Measurements from ENCODE around the gene VRK1.
A peak's percentile ranks its signal among the peaks of the same experiment; 100 is the strongest.

The VRK1 gene

DNA sequence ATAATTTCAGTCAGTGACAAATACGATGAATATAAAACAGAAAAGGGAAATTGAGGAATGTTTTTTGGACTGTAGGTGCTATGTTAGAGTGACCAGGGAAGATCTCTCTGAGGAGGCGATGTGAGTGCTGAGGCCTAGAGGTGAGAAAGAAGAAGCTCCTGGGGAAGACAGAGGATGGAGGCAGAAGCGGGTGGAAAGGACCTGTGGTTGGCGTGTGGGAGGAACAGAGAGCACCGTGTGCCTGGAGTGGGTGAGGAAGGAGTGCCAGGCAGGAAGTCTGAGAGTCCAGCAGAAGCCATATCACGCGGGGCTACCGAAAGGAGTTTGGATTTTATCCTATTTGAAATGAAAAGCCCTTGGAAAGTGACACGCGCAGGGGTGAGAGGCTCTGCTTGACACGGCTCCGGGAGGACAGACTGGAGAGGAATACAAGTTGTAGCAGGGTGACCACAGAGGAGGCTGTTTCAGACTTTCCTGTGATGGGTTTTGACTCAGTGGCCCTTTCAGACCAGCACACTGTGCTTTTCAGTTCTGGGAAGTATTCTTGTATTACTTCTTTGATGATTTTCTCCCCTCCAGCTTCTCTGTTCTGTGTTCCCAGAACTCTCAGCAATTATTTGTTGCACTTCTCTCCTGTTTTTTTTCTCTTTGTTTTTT, 96.9 kb downstream of the VRK1 start:
- no peak for DNase-seq

DNA sequence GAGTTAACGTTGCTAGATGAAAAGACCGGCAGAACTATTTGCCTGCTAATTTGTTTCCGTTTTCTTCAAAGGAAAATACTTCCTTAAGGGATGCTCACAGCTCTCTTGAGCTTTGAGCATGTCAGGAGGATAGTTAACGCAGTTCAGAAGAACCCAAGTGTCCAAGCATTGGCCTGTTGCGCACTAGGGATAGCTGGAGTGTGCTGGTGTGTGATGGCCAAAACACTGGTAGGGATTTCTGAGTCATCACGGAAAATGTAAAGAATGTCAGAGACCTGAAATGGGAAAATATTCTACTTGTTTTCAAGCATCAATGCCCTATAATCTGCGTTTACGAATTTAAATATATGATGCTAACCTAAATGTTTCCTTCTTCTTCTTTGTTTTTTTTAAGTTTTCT, 97.8 kb downstream of the VRK1 start:
- no peak for DNase-seq

DNA sequence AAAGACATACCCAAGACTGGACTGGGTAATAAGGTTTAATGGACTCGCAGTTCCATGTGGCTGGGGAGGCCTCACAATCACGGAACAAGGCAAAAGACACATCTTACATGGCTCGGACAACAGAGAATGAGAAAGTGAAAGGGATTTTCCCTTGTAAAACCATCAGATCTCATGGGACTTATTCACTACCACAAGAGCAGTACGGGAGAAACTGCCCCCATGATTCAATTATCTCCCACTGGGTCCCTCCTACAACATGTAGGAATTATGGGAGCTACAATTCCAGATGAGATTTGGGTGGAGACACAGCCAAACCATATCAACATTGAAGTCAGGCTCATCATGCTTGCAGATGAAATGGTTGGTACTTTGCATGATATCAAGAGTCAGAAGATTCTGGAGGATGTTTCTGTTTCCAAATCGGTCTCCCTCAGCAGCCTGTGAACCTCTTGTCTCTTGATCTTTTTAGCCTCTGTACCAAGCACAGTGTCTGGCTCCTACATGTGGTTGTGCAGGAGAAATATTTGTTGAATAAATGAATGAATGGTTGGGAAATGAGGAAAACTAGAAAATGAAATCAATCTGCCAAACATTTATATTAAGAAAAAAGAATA, 98.6 kb downstream of the VRK1 start:
- DNase-seq = no peak

DNA sequence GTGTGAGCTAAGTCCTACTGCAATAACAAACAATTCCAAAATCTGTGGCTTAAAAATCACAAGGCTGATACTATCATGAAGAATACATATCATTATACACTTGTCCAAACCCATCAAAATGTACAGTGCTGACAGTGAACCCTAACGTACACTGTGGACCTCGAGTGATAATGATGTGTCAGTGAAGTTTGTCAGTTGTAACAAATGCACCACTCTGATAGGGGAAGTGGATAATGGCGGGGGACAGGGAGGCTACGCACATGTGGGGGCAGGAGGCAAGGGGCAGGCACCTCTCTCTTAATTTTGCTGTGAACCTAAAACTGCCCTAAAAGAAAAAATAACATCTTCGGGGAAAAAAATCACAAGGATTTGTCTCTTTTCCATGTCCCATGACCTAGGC, 100.0 kb downstream of the VRK1 start:
- no peak for DNase-seq

DNA sequence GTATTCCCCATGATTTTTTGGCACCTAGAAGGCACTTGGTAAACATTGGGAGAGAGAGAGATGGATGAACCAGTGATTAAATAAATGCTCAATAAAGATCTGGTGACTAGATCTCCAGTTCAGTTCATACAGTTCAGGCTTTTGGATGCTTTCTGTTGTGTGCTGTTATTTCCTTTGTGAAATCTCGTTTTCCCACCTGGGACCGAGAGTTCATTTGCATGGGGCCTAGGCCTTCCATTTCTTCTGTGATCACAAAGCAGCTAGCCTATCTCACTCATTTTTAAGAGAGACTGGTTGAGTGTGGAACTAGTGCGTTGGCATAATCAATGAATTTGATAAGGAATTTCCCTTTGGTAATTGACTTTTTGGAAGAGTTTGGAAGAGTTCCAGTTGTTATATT, 104.0 kb downstream of the VRK1 start:
- no peak for DNase-seq

DNA sequence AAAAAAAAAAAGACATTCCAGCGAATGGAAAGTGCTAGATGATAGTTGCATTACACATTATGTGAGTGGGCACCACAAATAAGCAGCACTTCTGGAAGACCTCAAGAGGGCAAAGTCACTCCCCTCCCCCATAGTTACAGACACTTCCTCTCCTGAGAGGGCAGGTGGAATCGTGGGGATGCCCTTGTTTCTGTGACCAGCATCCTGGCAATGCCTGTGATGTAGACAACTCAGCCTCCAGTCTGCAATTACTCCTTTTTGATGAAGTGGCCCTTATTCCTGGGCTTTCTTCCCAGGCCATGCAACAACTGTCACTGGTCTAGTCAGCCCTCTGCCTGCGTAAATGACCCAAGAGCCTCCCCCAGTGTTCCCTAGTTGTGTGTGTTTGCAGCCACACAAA, 104.8 kb downstream of the VRK1 start:
- no peak for DNase-seq

DNA sequence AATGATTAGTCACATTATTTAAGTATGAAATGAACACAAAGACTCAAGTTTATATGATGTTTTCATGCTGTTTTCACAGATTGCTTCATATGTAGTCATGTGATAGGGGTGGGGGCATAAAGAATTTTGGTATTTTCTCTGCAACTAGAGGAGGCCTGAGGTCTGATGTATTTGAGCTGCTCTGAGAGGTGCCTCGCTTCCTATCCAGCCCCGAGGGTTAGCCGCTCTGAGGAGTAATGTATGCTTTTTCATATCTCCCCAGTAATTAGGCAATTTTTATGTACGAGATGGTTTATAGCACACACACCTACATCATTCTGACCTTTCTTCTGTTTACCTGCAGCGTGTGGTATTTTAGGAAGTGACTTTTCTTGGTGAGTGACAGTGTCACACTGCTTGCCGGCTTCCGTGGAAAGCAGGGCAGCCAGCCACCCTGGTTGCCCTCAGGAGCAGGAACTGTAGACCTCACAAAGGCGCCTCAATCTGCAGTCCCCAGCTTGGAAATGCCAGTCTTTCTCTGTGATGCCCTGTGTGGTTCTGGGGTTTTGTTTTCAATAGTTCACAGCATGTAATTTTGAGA, 106.4 kb downstream of the VRK1 start:
- DNase-seq = no peak

DNA sequence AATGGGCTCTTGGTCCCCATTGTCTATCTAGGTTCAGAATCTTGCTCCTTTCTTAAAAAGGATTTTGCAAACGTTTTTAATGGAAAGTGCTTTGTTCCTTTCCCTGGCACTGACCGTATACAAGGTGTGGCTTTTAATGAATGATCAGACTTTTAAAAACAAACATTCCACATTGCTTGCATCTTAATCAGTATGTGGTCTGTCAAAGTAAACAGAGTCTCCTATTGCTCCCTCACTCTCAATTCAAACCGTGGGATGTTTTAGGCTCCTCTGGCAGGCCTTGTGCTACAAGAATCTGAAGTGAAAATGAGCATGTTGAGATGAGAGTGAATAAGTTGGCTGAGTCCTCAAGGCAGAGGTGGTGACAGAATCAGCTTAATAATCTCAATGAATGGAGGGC, 107.0 kb downstream of the VRK1 start:
- DNase-seq = peak; percentile 21

DNA sequence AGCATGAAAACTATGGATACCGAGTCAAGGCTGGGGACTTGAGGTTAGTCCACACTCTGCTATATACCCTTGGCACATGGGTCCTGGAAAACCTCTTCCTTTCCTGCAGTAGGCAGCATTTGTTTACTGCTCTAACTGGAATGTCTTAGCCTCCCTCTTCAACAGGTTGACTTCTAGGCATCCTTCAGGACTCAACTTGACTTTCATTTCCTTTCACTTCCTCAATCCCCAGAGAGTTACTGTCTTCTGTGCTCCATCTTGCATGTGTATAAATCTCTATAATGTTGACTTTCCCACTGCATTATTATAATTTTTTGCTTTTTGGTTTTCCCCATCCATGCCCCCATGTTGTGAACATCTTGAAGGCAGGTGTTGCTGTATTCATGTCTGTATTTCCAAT, 107.9 kb downstream of the VRK1 start:
- no peak for DNase-seq

DNA sequence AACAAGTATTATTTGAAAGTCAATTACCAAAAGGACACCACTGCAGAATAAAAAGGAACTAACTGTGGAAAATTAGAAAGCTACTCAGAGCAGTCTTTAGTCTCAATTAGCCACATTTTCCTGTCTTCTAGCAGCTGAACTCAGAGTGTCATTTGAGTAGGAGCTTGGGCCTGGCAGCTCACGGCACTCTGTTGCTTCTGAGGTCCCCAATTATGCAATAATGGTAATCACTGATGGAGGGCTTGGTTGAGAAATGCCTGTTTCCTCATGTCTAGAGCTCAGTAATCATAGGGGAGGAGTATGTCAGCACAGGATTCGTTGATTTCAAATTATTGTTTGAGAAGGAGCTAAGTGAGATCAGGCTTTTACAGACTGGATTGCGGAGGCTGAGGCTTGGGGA, 108.6 kb downstream of the VRK1 start:
- no peak for DNase-seq

DNA sequence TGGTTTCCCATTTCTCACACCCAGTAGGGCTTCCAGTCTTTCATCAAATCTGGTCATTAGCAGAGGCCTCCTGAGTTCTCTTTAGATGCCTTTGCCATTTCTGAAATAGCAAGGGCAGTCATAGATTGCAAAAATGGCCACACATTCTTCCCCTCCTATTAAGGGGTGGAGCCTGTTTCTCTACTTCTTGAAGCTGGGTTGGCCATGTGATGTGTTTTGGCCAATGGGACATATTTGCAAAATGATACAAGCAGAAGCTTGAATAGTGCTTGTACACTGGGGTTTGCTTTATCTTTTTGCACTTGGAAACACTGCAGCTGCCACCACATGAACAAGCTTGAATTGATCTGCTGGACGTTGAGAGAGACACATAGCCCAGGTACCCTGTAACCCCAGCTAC, 109.3 kb downstream of the VRK1 start:
- DNase-seq = no peak

DNA sequence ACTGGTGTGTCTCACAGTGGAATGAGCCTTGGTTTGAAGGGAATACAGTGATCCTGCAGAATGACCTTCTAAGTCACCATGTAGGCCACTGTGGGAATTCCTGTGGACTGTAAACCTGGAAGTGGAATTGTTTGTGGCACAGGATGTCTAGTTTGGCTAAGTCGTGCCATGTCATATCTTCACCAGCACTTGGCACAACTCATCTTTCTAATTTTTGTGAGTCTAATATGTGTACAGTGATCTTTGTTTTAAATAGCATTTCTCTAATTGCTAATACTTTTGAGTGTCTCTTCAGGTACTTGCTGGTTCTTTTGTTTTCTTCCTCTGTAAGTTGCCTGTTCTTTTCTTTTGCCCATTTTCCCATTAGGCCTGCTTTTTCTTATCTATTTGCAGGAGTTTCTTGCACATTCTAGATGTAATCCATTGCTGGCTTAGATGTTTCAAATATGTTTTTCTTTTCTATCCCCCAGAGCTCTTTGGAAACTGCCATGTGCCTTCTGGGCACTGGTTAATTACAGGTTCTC, 112.7 kb downstream of the VRK1 start:
- DNase-seq = no peak

DNA sequence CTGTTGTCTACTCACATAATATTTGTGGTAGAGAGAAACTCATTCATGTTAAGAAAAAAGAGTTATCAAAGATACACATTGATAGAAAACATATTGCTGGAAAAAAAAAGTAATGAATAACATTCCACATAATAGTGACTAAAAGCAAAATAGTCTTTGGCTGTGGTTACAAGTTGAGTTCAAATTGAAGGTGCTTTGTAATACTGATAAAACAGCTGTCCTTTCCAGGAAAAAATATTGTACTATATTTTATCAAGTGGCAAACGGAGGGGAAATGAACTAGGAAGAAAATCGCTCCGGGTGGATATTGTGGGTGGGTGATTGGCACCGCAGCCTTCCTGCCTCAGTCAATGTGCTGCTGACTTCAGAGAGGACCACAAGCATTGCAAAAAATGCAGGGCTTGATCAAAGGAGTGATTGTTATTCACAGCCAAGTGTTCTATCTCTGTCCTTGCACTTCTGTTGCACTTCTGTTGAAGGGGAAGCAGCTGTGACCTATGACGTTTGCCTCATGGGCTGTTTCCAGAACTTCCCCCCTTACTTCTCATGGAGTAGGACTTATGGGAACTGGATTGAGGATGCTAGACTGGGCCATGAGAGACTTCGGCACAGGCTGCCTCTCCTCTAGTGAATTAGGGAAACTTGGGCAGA, 114.4 kb downstream of the VRK1 start:
- no peak for DNase-seq

DNA sequence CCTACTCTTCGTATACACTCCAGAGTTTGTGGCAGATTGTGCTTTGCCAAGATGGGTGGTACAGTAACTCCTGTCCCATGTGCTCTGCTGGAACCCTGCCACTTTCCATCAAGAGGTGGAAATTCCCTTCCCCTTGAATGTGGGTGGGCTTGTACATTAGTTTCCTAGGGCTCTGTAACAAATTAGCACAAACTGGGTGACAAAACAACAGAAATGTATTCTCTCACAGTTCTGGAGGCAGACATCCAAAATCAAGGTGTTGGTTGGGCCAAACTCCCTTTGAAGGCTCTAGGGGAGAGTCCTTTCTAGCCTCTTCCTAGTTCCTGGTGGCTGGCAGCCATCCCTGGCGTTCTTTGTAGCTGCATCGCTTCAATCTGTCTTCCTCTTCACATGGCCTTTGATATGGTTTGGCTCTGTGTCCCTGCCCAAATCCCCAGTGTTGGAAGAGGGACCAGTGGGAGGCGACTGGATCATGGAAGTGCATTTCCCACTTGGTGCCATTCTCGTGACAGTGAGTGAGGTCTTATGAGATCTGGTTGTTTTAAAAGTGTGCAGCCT, 117.5 kb downstream of the VRK1 start:
- DNase-seq = no peak

DNA sequence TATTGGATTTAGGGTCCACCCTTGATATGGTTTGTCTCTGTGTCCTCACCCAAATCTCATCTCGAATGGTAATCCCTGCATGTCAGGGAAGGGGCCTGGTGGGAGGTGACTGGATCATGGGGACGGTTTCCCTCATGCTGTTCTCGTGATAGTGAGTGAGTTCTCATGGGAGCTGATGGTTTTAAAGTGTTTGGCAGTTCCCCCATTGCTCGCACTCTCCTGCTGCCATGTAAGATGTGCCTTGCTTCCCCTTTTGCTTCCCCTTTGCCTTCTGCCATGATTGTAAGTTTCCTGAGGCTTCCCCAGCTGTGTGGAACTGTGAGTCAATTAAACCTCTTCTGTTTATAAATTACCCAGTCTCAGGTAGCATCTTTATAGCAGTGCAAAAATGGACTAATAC, 118.3 kb downstream of the VRK1 start:
- no peak for DNase-seq

DNA sequence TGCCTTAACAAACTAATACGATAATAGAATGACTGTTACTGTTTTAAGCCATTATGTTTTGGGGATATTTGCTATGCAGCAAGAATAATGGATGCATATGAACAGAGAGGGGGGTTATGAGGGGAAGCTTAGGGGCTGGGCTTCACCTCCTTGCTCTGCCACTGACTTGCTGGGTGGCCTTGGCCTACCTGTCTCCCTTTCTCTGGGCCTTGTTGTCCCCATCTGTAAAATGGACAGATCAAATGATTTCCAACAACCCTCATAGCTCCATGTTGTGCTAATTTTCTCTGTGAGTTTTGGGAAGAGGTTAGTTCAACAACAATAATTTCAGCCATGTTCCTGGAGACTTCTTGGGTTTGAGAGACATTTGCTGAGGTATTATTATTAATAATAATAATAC, 119.6 kb downstream of the VRK1 start:
- no peak for DNase-seq

DNA sequence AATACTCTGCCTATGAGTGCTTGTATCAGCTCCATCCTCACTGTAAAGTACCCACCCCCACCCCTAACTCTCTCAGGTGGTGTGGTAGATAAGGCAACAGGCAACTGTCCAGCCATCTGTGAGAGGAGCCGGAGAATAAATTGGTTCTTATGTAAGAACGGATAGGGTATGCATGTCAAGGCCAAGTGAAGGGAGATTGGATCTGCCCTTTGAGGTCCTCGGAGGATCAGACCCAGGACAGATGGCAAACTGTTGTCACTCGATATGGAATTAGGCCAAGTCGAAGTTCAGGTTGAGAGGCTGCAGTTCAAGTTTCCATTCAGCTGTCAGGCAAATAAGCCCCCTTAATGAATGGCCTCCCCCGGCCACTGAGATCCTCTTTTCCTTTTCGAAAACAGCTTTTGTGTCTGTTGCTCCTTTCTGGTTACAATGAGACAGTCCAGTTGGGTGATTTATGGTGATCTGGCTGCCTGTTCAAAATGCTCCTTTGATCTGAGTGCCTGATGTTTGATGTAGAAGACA, 120.3 kb downstream of the VRK1 start:
- DNase-seq = no peak

DNA sequence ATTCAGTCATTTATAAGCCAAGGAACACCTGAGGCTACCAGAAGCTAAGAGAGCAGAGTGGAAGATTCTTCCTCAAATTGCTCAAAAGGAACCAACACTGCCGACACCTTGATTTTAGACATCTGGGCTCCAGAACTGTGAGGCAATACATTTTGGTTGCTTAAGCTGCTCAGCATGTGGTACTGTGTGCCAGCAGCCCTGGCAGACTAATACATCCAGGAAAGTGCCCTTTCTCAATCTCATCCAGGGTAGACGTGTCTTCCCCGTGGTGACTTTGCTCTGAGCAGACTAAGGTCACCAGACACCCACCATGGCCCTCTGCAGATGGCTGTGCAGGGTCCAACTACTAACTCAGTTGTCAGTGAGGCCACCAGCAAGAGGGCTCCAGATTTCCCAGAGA, 122.8 kb downstream of the VRK1 start:
- no peak for DNase-seq

DNA sequence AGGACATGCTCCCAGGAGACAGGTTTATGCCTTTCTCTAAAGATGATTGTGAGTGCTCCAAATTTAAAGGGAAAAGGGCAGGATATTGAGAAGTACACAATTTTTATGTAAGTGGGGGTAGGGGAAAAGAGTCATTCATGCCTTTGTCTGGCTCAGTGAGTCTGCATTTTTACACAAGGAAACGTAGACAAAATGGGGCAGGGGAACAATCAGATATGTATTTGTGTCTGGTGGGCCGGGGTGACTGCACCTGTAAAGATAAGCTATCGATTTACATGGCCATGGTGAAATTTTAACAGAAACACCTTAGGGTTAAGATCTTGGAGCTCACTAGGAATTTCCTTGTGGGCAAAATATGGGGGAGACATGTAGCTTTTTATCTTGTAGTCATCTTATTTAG, 123.6 kb downstream of the VRK1 start:
- DNase-seq = no peak

DNA sequence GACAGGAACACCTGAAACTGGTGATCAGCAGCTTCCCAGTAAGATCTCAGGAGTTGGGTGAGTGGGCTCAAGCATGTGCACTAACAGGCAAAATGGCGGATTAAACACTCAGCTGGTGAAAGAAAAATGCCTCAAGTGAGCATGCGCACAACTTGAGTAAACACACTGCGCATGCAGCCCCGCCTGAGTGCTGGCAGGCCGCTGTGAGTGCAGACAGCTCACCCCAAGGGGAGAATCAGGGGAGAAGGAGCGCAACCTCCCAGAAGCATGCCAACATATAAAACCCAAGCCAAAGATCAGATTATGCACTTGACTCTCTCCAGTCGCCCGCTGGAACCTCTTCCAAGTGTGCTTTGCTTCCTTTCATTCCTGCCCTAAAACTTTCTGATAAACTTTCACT, 125.8 kb downstream of the VRK1 start:
- DNase-seq = no peak

DNA sequence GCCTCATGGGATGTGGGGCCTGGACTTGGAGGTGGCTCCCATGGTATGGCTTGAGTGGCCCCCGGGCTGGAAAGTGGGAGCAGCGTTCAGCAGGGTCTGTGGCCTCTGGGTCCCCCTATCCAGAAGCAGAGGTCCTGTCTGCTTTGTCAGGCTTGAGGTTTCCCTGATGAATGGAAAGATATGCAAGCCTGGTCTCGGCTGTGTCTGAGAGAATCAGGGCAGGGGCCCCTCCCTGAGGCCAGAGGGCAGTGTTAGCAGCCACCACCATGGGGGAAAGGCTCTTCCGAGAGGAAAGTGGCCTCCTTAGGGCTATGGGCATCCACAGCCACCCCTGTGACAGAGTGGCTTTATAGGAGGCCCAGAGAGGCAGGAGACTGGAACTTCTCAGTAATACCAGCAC, 128.2 kb downstream of the VRK1 start:
- DNase-seq = no peak

DNA sequence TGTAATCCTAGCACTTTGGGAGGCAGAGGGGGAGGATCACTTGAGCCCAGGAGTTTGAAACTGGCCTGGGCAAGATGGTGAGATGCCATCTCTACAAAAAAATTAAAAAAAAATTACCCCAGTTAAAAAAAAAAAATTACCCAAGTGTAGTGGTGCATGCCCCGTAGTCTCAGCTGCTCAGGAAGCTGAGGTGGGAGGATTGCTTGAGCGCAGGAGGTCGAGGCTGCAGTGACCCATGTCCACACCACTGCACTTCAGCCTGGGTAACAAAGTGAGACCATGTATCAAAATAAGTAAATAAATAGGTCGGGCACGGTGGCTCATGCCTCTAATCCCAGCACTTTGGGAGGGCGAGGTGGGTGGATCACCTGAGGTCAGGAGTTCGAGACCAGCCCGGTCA, 128.8 kb downstream of the VRK1 start:
- no peak for DNase-seq

DNA sequence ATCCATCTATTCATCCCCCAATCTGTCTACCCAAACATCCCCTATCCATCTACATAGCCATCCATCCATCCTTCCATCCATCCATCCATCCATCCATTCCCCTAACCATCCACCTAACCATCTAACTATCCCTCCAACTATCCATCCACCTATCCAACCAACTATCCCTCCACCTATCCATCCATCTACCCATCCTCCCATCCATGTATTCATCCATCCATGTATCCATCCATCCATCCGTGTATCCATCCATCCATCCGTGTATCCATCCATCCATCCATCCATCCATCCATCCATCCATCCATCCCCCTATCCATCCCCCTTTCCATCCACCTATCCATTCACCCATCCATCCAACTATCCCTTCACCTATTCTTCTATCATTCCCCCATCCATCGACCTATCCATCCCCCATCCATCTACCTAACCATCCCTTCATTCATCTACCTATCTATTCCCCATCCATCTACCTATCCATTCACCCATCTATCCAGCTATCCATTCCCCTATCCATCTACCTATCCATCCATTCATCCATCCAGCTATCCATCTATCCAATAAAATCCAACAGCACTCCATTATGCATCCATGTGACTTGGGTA, 131.7 kb downstream of the VRK1 start:
- no peak for DNase-seq

Data from NCI-H345 (cell line).